Ascending aorta (tissue), 2 donors: ENCODE data around the gene PHLPP1. TPM values are rescaled to one million over a fixed set of nuclear protein-coding genes. Genes with fewer than 3 reads are reported as not detected.

Experiments used
- DNase-seq, 2 donors: peaks; one replicate each; pipeline ENCODE4 v3.0.0-alpha.2; 2019; ENCODE audit warnings: low spot score in 2 of 2
- H3K27ac ChIP-seq, 2 donors: fragments of 200-600 bp; sonication (generic); one replicate each; pipeline ENCODE4 v1.5.1; 2016 to 2017; ENCODE audit warnings: mild to moderate bottlenecking in 1 of 2
- H3K27me3 ChIP-seq: fragments of 200-600 bp; sonication (generic); one replicate; pipeline ENCODE4 v1.5.1; 2017
- H3K36me3 ChIP-seq, 2 donors: fragments of 200-600 bp; sonication (generic); one replicate each; pipeline ENCODE4 v1.5.1; 2016
- H3K4me1 ChIP-seq, 2 donors: fragments of 200-600 bp; sonication (generic); one replicate each; pipeline ENCODE4 v1.5.1; 2016 to 2017; ENCODE audit warnings: mild to moderate bottlenecking in 1 of 2
- H3K4me3 ChIP-seq, 2 donors: fragments of 200-600 bp; sonication (generic); one replicate each; pipeline ENCODE4 v1.5.1; 2016 to 2017; ENCODE audit warnings: mild to moderate bottlenecking in 1 of 2
- H3K9me3 ChIP-seq, 2 donors: fragments of 200-600 bp; sonication (generic); one replicate each; pipeline ENCODE4 v1.5.1; 2016
- intact Hi-C: fragments of 100-400 bp; cut with DNase I; formaldehyde crosslinking; loops from one replicate; pipeline ENCODE4 v1.15.1; 2023
- total RNA-seq: library from RNA; depleted of rRNA; stranded (reverse); fragments of >200 nt; gene quantifications from one replicate; pipeline ENCODE4 v1.1.0, GENCODE V29; 2016
- TF ChIP-seq, protein P1 (sequence below), 3 experiments: fragments of 200-600 bp in 2 of 3; fragments of 450-650 bp in 1 of 3; sonication (generic) in 2 of 3; IDR thresholded peaks; one replicate each; pipeline ENCODE4 v1.5.1; 2016 to 2019; ENCODE audit warnings: antibody characterized with exemption in 3 of 3, mild to moderate bottlenecking in 1 of 3, moderate library complexity in 1 of 3

PHLPP1 gene
- total RNA-seq, 1 donor from 2014 or later = 9.8 TPM

- H3K9me3 ChIP-seq = no peaks in the 10 kb centered on the region
- H3K36me3 ChIP-seq = no peaks in the 10 kb centered on the region
- intact Hi-C loops = loop anchor here (1.0 to 10.0 kb wide), 4 partner anchors 107 to 421 kb away; no protein-coding TSS in a partner anchor
- H3K27ac ChIP-seq = no peak overlapping the region
- H3K27me3 ChIP-seq = no peaks in the 10 kb centered on the region
- H3K4me3 ChIP-seq = no peak overlapping the region
- TF ChIP-seq, protein P1, sequence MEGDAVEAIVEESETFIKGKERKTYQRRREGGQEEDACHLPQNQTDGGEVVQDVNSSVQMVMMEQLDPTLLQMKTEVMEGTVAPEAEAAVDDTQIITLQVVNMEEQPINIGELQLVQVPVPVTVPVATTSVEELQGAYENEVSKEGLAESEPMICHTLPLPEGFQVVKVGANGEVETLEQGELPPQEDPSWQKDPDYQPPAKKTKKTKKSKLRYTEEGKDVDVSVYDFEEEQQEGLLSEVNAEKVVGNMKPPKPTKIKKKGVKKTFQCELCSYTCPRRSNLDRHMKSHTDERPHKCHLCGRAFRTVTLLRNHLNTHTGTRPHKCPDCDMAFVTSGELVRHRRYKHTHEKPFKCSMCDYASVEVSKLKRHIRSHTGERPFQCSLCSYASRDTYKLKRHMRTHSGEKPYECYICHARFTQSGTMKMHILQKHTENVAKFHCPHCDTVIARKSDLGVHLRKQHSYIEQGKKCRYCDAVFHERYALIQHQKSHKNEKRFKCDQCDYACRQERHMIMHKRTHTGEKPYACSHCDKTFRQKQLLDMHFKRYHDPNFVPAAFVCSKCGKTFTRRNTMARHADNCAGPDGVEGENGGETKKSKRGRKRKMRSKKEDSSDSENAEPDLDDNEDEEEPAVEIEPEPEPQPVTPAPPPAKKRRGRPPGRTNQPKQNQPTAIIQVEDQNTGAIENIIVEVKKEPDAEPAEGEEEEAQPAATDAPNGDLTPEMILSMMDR (IDR thresholded peaks at IDR 0.05) = no peak
- H3K4me1 ChIP-seq = no peaks in the 10 kb centered on the region
- DNase-seq = no peak
These were observed 302.6 kb downstream of the PHLPP1 start for GRCh38 chr18:63017977-63018376.

DNA sequence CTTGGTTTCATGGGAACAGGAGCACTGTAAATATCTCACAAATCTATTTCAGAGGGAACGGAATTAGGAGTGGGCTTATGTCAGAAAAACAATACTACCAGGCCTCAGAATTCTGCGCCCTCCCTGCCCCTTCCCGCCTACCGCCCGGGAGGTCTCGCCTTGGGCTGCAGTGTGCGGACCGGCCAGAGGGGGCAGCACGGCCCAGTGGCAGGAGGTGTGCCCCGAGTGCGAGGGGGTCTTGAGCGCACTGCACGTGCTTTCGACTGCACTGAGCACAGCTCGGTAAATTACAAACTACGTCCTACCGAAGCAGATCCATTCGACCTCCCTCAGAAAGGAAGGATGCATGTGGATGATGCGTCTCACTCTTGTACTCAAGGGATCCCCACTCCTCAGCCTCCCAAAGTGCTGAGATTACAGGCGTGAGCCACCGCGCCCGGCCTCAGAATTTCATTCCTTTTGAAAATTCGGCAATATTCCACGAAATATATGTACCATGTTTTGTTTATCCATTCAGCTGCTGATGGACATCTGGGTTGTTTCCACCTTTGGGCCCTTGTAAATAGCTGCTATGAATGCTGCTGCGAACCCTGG lies 307.2 kb downstream of the PHLPP1 start:
- Histone ChIP-seq H3K27me3 (no peaks in the 10 kb centered on the region), H3K4me1 (no peaks in the 10 kb centered on the region), H3K9me3 (no peaks in the 10 kb centered on the region), H3K36me3 (no peaks in the 10 kb centered on the region), H3K4me3 (no peak overlapping the region), H3K27ac (no peak overlapping the region)
- TF ChIP-seq, protein P1 (IDR thresholded peaks at IDR 0.05) = peak in 2 of 3 experiments; percentile 18 to 36
- intact Hi-C loops = no loop called here
- DNase-seq = no peak

GRCh38 chr18:63025251-63026090 lies 310.1 kb downstream of the PHLPP1 start:
- no peak for DNase-seq
- Histone ChIP-seq H3K4me1 (no peaks in the 10 kb centered on the region), H3K27ac (no peak overlapping the region), H3K36me3 (no peaks in the 10 kb centered on the region), H3K27me3 (no peaks in the 10 kb centered on the region), H3K9me3 (no peaks in the 10 kb centered on the region), H3K4me3 (no peak overlapping the region)
- intact Hi-C loops = no loop called here
- TF ChIP-seq, protein P1 (IDR thresholded peaks at IDR 0.05) = no peak

GRCh38 chr18:63028380-63028779 lies 313.0 kb downstream of the PHLPP1 start:
- H3K27ac ChIP-seq = no peak overlapping the region
- no peaks in the 10 kb centered on the region for H3K27me3 ChIP-seq
- H3K4me3 ChIP-seq = no peak overlapping the region
- TF ChIP-seq, protein P1 (IDR thresholded peaks at IDR 0.05) = no peak
- no peaks in the 10 kb centered on the region for H3K36me3 ChIP-seq
- no peak for DNase-seq
- H3K4me1 ChIP-seq = no peaks in the 10 kb centered on the region
- no peaks in the 10 kb centered on the region for H3K9me3 ChIP-seq
- intact Hi-C loops = no loop called here

Other genes starting within 250 kb of the PHLPP1 start
- 22.9 TPM for gene ZCCHC2, start 192.5 kb upstream of the PHLPP1 start, total RNA-seq